H1 (cell line): ENCODE data around the gene TEX264. TPM values are rescaled to one million over a fixed set of nuclear protein-coding genes. Genes with fewer than 3 reads are reported as not detected.

Source experiments
- ATF3 ChIP-seq: IDR thresholded peaks from 2 replicates; pipeline ENCODE4 v1.6.1; 2011; ENCODE audit warnings: low read depth, mild to moderate bottlenecking, low read length; ENCODE audit not compliant: insufficient read depth
- CHD7 ChIP-seq: fragments of 300-600 bp; sonication (generic); IDR thresholded peaks from 2 replicates; pipeline ENCODE4 v1.7.1; 2012; ENCODE audit warnings: low read length, moderate library complexity, mild to moderate bottlenecking, inconsistent platforms; ENCODE audit not compliant: insufficient replicate concordance
- RBBP5 ChIP-seq: IDR thresholded peaks from 2 replicates; pipeline ENCODE4 v1.7.1; 2012; ENCODE audit warnings: low read depth, mild to moderate bottlenecking, inconsistent platforms, low read length, moderate library complexity, borderline replicate concordance
- TEAD4 ChIP-seq: IDR thresholded peaks from 2 replicates; pipeline ENCODE4 v1.6.1; 2012; ENCODE audit warnings: low read depth, low read length, inconsistent platforms, mixed read lengths
- polyA plus RNA-seq, 7 experiments: library from polyadenylated mRNA; depleted of rRNA in 3 of 7; stranded (reverse) in 5 of 7; unstranded in 2 of 7; fragments of >200 nt in 5 of 7; fragments of 200-250 nt in 2 of 7; gene quantifications; 1 replicate in 5 of 7; 2 replicates in 1 of 7; 4 replicates in 1 of 7; pipeline versions ENCODE4 v1.2.1 to v1.2.3, GENCODE V29; 2011 to 2013; ENCODE audit warnings: missing spikeins in 2 of 7, mixed read lengths in 2 of 7
- total RNA-seq: library from RNA; stranded (reverse); fragmentation: NEBNext Ultra II Directional; extraction: Animal tissue kit (Norgen Biotek cat#: 25700); gene quantifications from 2 replicates; pipeline ENCODE4 v1.2.1, GENCODE V29; 2021

The TEX264 gene
- total and polyA plus RNA-seq, 2 of the 8 experiments (the other 6 are each of a cell fraction or from before 2014, with no cell fraction given) = 11.2 to 35.6 TPM

GRCh38 chr3:51622413-51622812 is 48.6 kb upstream of the TEX264 start (continued):
- no peak for TF ChIP-seq CHD7
- no peak for TF ChIP-seq TEAD4
- no peak for TF ChIP-seq ATF3
- TF ChIP-seq RBBP5 = no peak
